PC-3 (cell line): Measurements from ENCODE around the gene R3HDM1. TPM values are rescaled to one million over a fixed set of nuclear protein-coding genes. Genes with fewer than 3 reads are reported as not detected.

ENCODE experiments used
- ATAC-seq: fragments of 200-7000 bp; cut with Tn5 transposase; 2 replicates; pipeline ENCODE4 v1.9.1; 2020; ENCODE audit warnings: mild to moderate bottlenecking, moderate library complexity
- BruUV-seq: library from RNA; stranded (reverse); fragments of 400-500 nt; replicated peaks from 2 replicates; lab custom pipeline; 2021; lab: Mats Ljungman, UMichigan
- CTCF ChIA-PET: fragments of 300-600 bp; sonication (Branson Sonifier 250); formaldehyde crosslinking; loops from one replicate; lab custom pipeline; 2022; ENCODE audit warnings: antibody characterized with exemption; lab: Charles Lee
- POLR2A ChIA-PET: fragments of 300-600 bp; sonication (Branson Sonifier 250); formaldehyde crosslinking; loops from one replicate; lab custom pipeline; 2022; ENCODE audit warnings: antibody characterized with exemption; ENCODE audit not compliant: unreplicated experiment; lab: Charles Lee
- DNase-seq: peaks from one replicate; pipeline ENCODE4 v3.0.0-alpha.2; 2015
- H2AFZ ChIP-seq: fragments of 300-600 bp; sonication (generic); 2 replicates; pipeline ENCODE4 v1.6.0; 2016; ENCODE audit warnings: antibody characterized with exemption, low read length
- H3F3A ChIP-seq: fragments of 300-600 bp; sonication (generic); one replicate; pipeline ENCODE4 v1.6.0; 2017; ENCODE audit warnings: antibody characterized with exemption, low read length, control low read depth, mild to moderate bottlenecking; ENCODE audit not compliant: unreplicated experiment
- H3K27ac ChIP-seq: fragments of 300-600 bp; sonication (generic); 2 replicates; pipeline ENCODE4 v1.5.1; 2016; ENCODE audit warnings: mild to moderate bottlenecking, low read length
- H3K27me3 ChIP-seq: fragments of 300-600 bp; sonication (generic); 2 replicates; pipeline ENCODE4 v1.6.1; 2016; ENCODE audit warnings: low read length, mixed read lengths
- H3K36me3 ChIP-seq: fragments of 300-600 bp; sonication (generic); 2 replicates; pipeline ENCODE4 v1.6.1; 2016; ENCODE audit warnings: low read depth, mixed run types, low read length, mixed read lengths
- H3K4me1 ChIP-seq: fragments of 300-600 bp; sonication (generic); 2 replicates; pipeline ENCODE4 v1.5.1; 2016; ENCODE audit warnings: low read length; ENCODE audit not compliant: insufficient read depth
- H3K4me2 ChIP-seq: fragments of 300-600 bp; sonication (generic); 2 replicates; pipeline ENCODE4 v1.6.0; 2016; ENCODE audit warnings: low read length
- H3K4me3 ChIP-seq: fragments of 300-600 bp; sonication (generic); 2 replicates; pipeline ENCODE4 v1.5.1; 2016; ENCODE audit warnings: mild to moderate bottlenecking, low read length, mixed read lengths
- H3K79me2 ChIP-seq: fragments of 300-600 bp; sonication (generic); 2 replicates; pipeline ENCODE4 v1.6.1; 2017; ENCODE audit warnings: low read length, mixed read lengths
- H3K9ac ChIP-seq: fragments of 300-600 bp; sonication (generic); 2 replicates; pipeline ENCODE4 v1.6.0; 2016; ENCODE audit warnings: mild to moderate bottlenecking, low read length
- H3K9me2 ChIP-seq: fragments of 300-600 bp; sonication (generic); replicated peaks from 2 replicates; pipeline ENCODE4 v1.6.1; 2016; ENCODE audit warnings: mixed run types, low read length, mixed read lengths
- H3K9me3 ChIP-seq: fragments of 300-600 bp; sonication (generic); 2 replicates; pipeline ENCODE4 v1.6.1; 2016; ENCODE audit warnings: low read length, mixed read lengths
- H4K20me1 ChIP-seq: fragments of 300-600 bp; sonication (generic); 2 replicates; pipeline ENCODE4 v1.6.1; 2016; ENCODE audit warnings: low read length, mixed read lengths
- CTCF ChIP-seq: fragments of 300-600 bp; sonication (generic); conservative IDR thresholded peaks from 2 replicates; pipeline ENCODE4 v1.5.1; 2017; ENCODE audit warnings: antibody characterized with exemption, low read depth, mild to moderate bottlenecking, low read length
- EZH2 ChIP-seq: fragments of 300-600 bp; sonication (generic); IDR thresholded peaks from one replicate; pipeline ENCODE4 v1.6.1; 2017; ENCODE audit warnings: antibody characterized with exemption, mild to moderate bottlenecking, low read length; ENCODE audit not compliant: unreplicated experiment
- EZH2phosphoT487 ChIP-seq: fragments of 300-600 bp; sonication (generic); IDR thresholded peaks from 2 replicates; pipeline ENCODE4 v1.6.1; 2018; ENCODE audit warnings: mild to moderate bottlenecking, antibody characterized with exemption, low read length, borderline replicate concordance
- intact Hi-C: fragments of 100-400 bp; cut with micrococcal nuclease; formaldehyde crosslinking; loops from 2 replicates; pipeline ENCODE4 v1.9.0; 2023
- total RNA-seq: library from RNA; depleted of rRNA; stranded (reverse); fragments of >200 nt; gene quantifications from 2 replicates; pipeline ENCODE4 v1.2.3, GENCODE V29; 2014

Gene R3HDM1
- total RNA-seq, 1 experiment from 2014 or later, result 12.8 TPM

DNA sequence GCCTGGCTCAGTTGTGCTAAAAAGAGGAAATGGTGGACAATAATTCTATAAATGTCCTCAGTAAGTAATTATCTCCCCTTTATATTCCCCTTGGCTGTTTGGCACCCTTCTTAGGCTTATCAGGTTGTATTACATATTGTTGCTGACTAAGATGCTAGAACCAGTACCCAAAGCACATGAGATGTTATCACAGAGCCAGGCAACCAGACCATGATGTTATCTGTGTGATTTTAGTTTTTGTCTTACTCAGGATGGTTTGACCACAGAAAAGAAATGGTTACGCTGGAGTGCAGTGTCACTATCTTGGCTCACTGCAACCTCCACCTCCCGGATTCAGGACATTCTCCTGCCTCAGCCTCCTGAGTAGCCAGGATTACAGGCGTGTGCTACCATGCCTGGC is 15.2 kb downstream of the R3HDM1 start:
- Histone ChIP-seq H3F3A (no peaks in the 10 kb centered on the region), H3K4me1 (no peaks in the 10 kb centered on the region), H3K36me3 (no peaks in the 10 kb centered on the region), H3K9ac (no peak overlapping the region), H3K27ac (no peak overlapping the region), H4K20me1 (no peaks in the 10 kb centered on the region), H2AFZ (no peak overlapping the region), H3K9me2 (no peaks in the 10 kb centered on the region), H3K4me3 (no peak overlapping the region), H3K79me2 (peaks cover 35% of the 10 kb centered on the region), H3K9me3 (no peaks in the 10 kb centered on the region), H3K4me2 (no peak overlapping the region), H3K27me3 (no peaks in the 10 kb centered on the region)
- TF ChIP-seq EZH2 (no peak), CTCF (no peak), EZH2phosphoT487 (no peak)
- intact Hi-C loops, result no loop called here
- no peak for DNase-seq
- no TSS peak for BruUV-seq
- no peak for ATAC-seq
- CTCF ChIA-PET, result no interaction called here
- POLR2A ChIA-PET, result no interaction called here

- no peaks in the 10 kb centered on the region for H4K20me1 ChIP-seq
- CTCF ChIA-PET, result no interaction called here
- no peaks in the 10 kb centered on the region for H3K36me3 ChIP-seq
These were observed 16.0 kb downstream of the R3HDM1 start for GRCh38 chr2:135547311-135547710.

DNA sequence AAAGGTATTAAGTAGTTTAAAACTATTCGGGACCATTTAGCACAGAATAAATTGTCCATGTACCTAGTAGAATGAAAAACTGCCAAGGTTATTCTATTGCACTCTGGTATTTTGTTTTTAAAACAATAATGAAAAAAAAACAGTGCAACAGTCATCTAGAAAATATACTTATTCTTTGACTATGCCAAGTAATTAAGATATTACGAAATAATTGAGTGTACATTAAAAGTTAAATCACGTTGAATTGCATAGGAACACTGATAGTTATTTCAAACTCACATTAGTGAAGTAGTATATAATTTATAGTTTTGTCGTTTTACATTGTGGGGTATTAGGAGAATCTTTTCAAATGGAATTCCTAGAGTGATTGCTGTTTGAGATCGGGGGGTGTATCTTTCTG is 20.1 kb downstream of the R3HDM1 start:
- Histone ChIP-seq H3K36me3 (no peaks in the 10 kb centered on the region), H3K27me3 (no peaks in the 10 kb centered on the region), H3K79me2 (peaks cover 53% of the 10 kb centered on the region), H3K9me3 (no peaks in the 10 kb centered on the region), H3K4me1 (no peaks in the 10 kb centered on the region), H3K4me2 (no peak overlapping the region), H3K9ac (no peak overlapping the region), H3K9me2 (no peaks in the 10 kb centered on the region), H3F3A (no peaks in the 10 kb centered on the region), H2AFZ (no peak overlapping the region), H3K4me3 (no peak overlapping the region), H4K20me1 (no peaks in the 10 kb centered on the region; the same call in 1 of the 2 replicates), H3K27ac (no peak overlapping the region)
- ATAC-seq, result no peak
- TF ChIP-seq EZH2, result no peak
- no peak for TF ChIP-seq CTCF
- no peak for TF ChIP-seq EZH2phosphoT487
- CTCF ChIA-PET, result no interaction called here
- intact Hi-C loops, result no loop called here
- BruUV-seq, result no TSS peak
- no peak for DNase-seq
- POLR2A ChIA-PET, result no interaction called here

More at GRCh38 chr2:135547311-135547710, 16.0 kb downstream of the R3HDM1 start:
- Histone ChIP-seq H3K79me2 (peaks cover 33% of the 10 kb centered on the region), H3K4me3 (no peak overlapping the region), H3K9me3 (no peaks in the 10 kb centered on the region), H3K9me2 (no peaks in the 10 kb centered on the region), H2AFZ (no peak overlapping the region), H3K27me3 (no peaks in the 10 kb centered on the region), H3K27ac (no peak overlapping the region), H3K4me1 (no peaks in the 10 kb centered on the region), H3K4me2 (no peak overlapping the region), H3K9ac (no peak overlapping the region), H3F3A (no peaks in the 10 kb centered on the region)
- intact Hi-C loops, result no loop called here
- DNase-seq, result no peak
- no peak for ATAC-seq
- no TSS peak for BruUV-seq
- TF ChIP-seq EZH2phosphoT487, result no peak
- TF ChIP-seq CTCF, result no peak
- no peak for TF ChIP-seq EZH2
- POLR2A ChIA-PET, result no interaction called here
